GM12878 (cell line): ENCODE measurements around the gene HIPK4. TPM values are rescaled to one million over a fixed set of nuclear protein-coding genes. Genes with fewer than 3 reads are reported as not detected.

Experiments used
- ATAC-seq: fragments of 200-7000 bp; cut with Tn5 transposase; 3 replicates; pipeline ENCODE4 v1.9.1; 2020; ENCODE audit warnings: mild to moderate bottlenecking, moderate library complexity
- BruUV-seq: library from RNA; stranded (reverse); fragments of 400-500 nt; replicated peaks from 2 replicates; lab custom pipeline; 2021; lab: Mats Ljungman, UMichigan
- CTCF ChIA-PET: fragments of 300-600 bp; sonication (Branson Sonifier 250); formaldehyde crosslinking; extraction: SDS; loops from one replicate; lab custom pipeline; 2021; ENCODE audit warnings: inconsistent platforms; lab: Yijun Ruan, JAX
- POLR2A ChIA-PET: fragments of 350-600 bp; formaldehyde crosslinking; extraction: SDS; loops from one replicate; lab custom pipeline; 2021; ENCODE audit warnings: inconsistent platforms; lab: Charles Lee
- RAD21 ChIA-PET: fragments of 300-600 bp; sonication (Branson Sonifier 250); formaldehyde crosslinking; loops from one replicate; lab custom pipeline; 2023; ENCODE audit warnings: antibody characterized with exemption; ENCODE audit not compliant: unreplicated experiment; lab: Charles Lee
- SMC1A ChIA-PET: fragments of 300-600 bp; sonication (Branson Sonifier 250); formaldehyde crosslinking; loops from one replicate; lab custom pipeline; 2023; ENCODE audit not compliant: unreplicated experiment, uncharacterized antibody; lab: Charles Lee
- DNase-seq: peaks from one replicate; pipeline ENCODE4 v3.0.0-alpha.2; 2011; ENCODE audit warnings: low read depth, low spot score
- FAIRE-seq: peaks from 3 replicates; lab custom pipeline; 2011; peaks lifted over from hg19 to GRCh38; lab: Jason Lieb, UNC
- H2AFZ ChIP-seq: 2 replicates; pipeline ENCODE4 v1.6.0; 2011; ENCODE audit warnings: low read depth, low read length, control low read depth; ENCODE audit not compliant: control insufficient read depth
- H3K27ac ChIP-seq: 2 replicates; pipeline ENCODE4 v1.5.1; 2011; ENCODE audit warnings: control low read depth; ENCODE audit not compliant: control insufficient read depth, insufficient read depth
- H3K27me3 ChIP-seq, 2 experiments: replicated peaks in 1 of 2; 2 replicates each; pipeline versions ENCODE4 v1.6.0 to v1.6.1; 2011; ENCODE audit warnings: low read length in 1 of 2; ENCODE audit not compliant: control insufficient read depth in 2 of 2, insufficient read depth in 2 of 2
- H3K36me3 ChIP-seq, 2 experiments: 2 replicates each; pipeline ENCODE4 v1.5.1; 2011; ENCODE audit warnings: low read length in 1 of 2; ENCODE audit not compliant: control insufficient read depth in 2 of 2, insufficient read depth in 2 of 2
- H3K4me1 ChIP-seq: 2 replicates; pipeline ENCODE4 v1.6.1; 2011; ENCODE audit warnings: mild to moderate bottlenecking, low read length, moderate library complexity, mixed read lengths; ENCODE audit not compliant: control insufficient read depth, insufficient read depth
- H3K4me2 ChIP-seq: 2 replicates; pipeline ENCODE4 v1.6.0; 2011; ENCODE audit warnings: control low read depth; ENCODE audit not compliant: control insufficient read depth, insufficient read depth
- H3K4me3 ChIP-seq: fragments of 200-600 bp; sonication (generic); 2 replicates; pipeline ENCODE4 v1.5.1; 2016
- H3K79me2 ChIP-seq: 2 replicates; pipeline ENCODE4 v1.6.0; 2011; ENCODE audit warnings: low read length; ENCODE audit not compliant: control insufficient read depth, insufficient read depth
- H3K9ac ChIP-seq: 2 replicates; pipeline ENCODE4 v1.8.0; 2011; ENCODE audit warnings: low read length, control low read depth, mixed read lengths; ENCODE audit not compliant: control insufficient read depth, insufficient read depth
- H3K9me3 ChIP-seq: replicated peaks from 3 replicates; pipeline ENCODE4 v1.5.1; 2011; ENCODE audit warnings: mild to moderate bottlenecking, low read length; ENCODE audit not compliant: control insufficient read depth, insufficient read depth
- H4K20me1 ChIP-seq: 2 replicates; pipeline ENCODE4 v1.6.0; 2011; ENCODE audit not compliant: control insufficient read depth, insufficient read depth
- BACH1 ChIP-seq: fragments of 450-650 bp; IDR thresholded peaks from 2 replicates; pipeline ENCODE4 v1.6.1; 2017; ENCODE audit warnings: mild to moderate bottlenecking, borderline replicate concordance
- BMI1 ChIP-seq: fragments of 450-650 bp; IDR thresholded peaks from 2 replicates; pipeline ENCODE4 v1.6.1; 2016; ENCODE audit warnings: mild to moderate bottlenecking, moderate library complexity, borderline replicate concordance
- EGR1 ChIP-seq, 2 experiments: IDR thresholded peaks; 1 replicate in 1 of 2; 2 replicates in 1 of 2; pipeline ENCODE4 v1.6.1; 2011 to 2012; ENCODE audit warnings: low read depth in 2 of 2, low read length in 2 of 2, borderline replicate concordance in 1 of 2, mild to moderate bottlenecking in 1 of 2, moderate library complexity in 1 of 2
- ETV6 ChIP-seq, 2 experiments: fragments of 450-650 bp in 1 of 2; IDR thresholded peaks in 1 of 2; conservative IDR thresholded peaks in 1 of 2; 2 replicates each; pipeline ENCODE4 v1.6.1; 2014; ENCODE audit warnings: antibody characterized with exemption in 1 of 2, borderline replicate concordance in 1 of 2, low read depth in 1 of 2, mild to moderate bottlenecking in 1 of 2, moderate library complexity in 1 of 2
- MXI1 ChIP-seq: fragments of 150-350 bp; IDR thresholded peaks from 2 replicates; pipeline ENCODE4 v1.6.1; 2011; ENCODE audit warnings: low read depth, mild to moderate bottlenecking, inconsistent platforms, low read length, improper control_type of control experiment
- NR2C1 ChIP-seq: fragments of 450-650 bp; IDR thresholded peaks from 2 replicates; pipeline ENCODE4 v1.6.1; 2017; ENCODE audit warnings: antibody characterized with exemption, mild to moderate bottlenecking, moderate library complexity
- NR2F1 ChIP-seq: fragments of 450-650 bp; conservative IDR thresholded peaks from 2 replicates; pipeline ENCODE4 v1.6.1; 2017; ENCODE audit warnings: mild to moderate bottlenecking
- RCOR1 ChIP-seq: conservative IDR thresholded peaks from 2 replicates; pipeline ENCODE4 v1.6.1; 2012; ENCODE audit warnings: low read depth, low read length, improper control_type of control experiment
- SMAD1 ChIP-seq: fragments of 450-650 bp; IDR thresholded peaks from 2 replicates; pipeline ENCODE4 v1.6.1; 2018; ENCODE audit warnings: mild to moderate bottlenecking, low read depth; ENCODE audit not compliant: partially characterized antibody
- USF2 ChIP-seq: IDR thresholded peaks from 2 replicates; pipeline ENCODE4 v1.6.1; 2011; ENCODE audit warnings: low read depth, low read length, improper control_type of control experiment, borderline replicate concordance
- WRNIP1 ChIP-seq: IDR thresholded peaks from 2 replicates; pipeline ENCODE4 v1.6.1; 2011; ENCODE audit warnings: low read depth, low read length, improper control_type of control experiment, borderline replicate concordance
- WGBS: methylation state at CpG from one replicate; pipeline ENCODE4 v1.1.6; 2016; ENCODE audit warnings: low lambda C conversion rate; ENCODE audit not compliant: insufficient replicate concordance, insufficient coverage; ENCODE audit errors: missing lambda C conversion rate; 5-methylcytosine and 5-hydroxymethylcytosine counted together
- in situ Hi-C: fragments of 300-500 bp; cut with MboI; formaldehyde crosslinking; loops from 9 replicates; pipeline ENCODE4 v1.14.3; 2018; ENCODE audit warnings: mixed read lengths
- intact Hi-C: fragments of 100-400 bp; cut with micrococcal nuclease; formaldehyde crosslinking; loops from one replicate; pipeline ENCODE4 v1.14.2; 2022; ENCODE audit not compliant: unreplicated experiment
- polyA plus RNA-seq, 11 experiments: library from polyadenylated mRNA; depleted of rRNA in 4 of 11; unstranded in 6 of 11; stranded (reverse) in 5 of 11; fragments of >200 nt; fragmentation: Nextera tagmentation in 4 of 11; fragmentation: Illumina TruSeq in 1 of 11; extraction: Ambion mirVana in 4 of 11; extraction: Trizol in 1 of 11; gene quantifications; 1 replicate in 1 of 11; 2 replicates in 10 of 11; pipeline versions ENCODE4 v1.2.1 to v1.2.3, GENCODE V29; 2011 to 2016; ENCODE audit warnings: inconsistent platforms in 2 of 11, missing spikeins in 2 of 11, low read depth in 1 of 11
- total RNA-seq, 4 experiments: library from RNA; depleted of rRNA in 3 of 4; stranded (reverse); fragments of >200 nt in 3 of 4; fragmentation: Illumina TruSeq in 1 of 4; extraction: Trizol in 1 of 4; gene quantifications; 2 replicates each; pipeline versions ENCODE4 v1.2.1 to v1.2.3, GENCODE V29; 2013 to 2021
- TF ChIP-seq, protein P1 (sequence below): fragments of 450-650 bp; IDR thresholded peaks from 2 replicates; pipeline ENCODE4 v1.6.1; 2017; ENCODE audit warnings: antibody characterized with exemption, mild to moderate bottlenecking, moderate library complexity

The HIPK4 gene
- total and polyA plus RNA-seq, 10 of the 15 experiments (the other 5 are each of a cell fraction or from before 2014, with no cell fraction given): 0.07 to 0.13 (median 0.08) TPM; not detected in 7

DNA sequence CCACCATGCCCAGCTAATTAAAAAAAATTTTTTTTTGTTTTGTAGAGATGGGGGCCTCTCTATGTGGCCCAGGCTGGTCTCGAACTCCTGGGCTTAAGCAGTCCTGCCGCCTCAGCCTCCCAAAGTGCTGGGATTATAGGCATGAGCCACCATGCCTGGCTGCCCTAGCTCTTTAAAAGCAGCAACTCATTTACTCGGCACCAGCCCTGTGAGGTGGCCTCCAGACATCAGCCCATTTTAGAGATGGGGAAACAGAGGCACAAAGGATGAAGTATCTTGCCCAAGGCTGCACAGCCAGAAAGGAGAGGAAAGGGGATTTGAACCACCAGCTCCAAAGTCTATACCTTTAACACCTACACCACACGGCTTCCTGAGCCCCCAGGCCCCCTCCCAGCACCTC lies 22.9 kb upstream of the HIPK4 start:
- POLR2A ChIA-PET: interaction anchor here (0.7 to 1.0 kb wide), 3 partner anchors 9 to 191 kb away, joined by 3 to 4 read pairs (median 3); no protein-coding TSS in a partner anchor
- RAD21 ChIA-PET: interaction anchor here (0.6 to 3.2 kb wide), 4 partner anchors 8 to 107 kb away, joined by 3 to 12 read pairs (median 3); no protein-coding TSS in a partner anchor
- WGBS: 79% methylated on average over 4 of the region's 4 CpGs
- Histone ChIP-seq H4K20me1 (no peaks in the 10 kb centered on the region), H3K36me3 (no peaks in the 10 kb centered on the region), H3K9me3 (no peaks in the 10 kb centered on the region), H3K4me1 (peaks cover 56% of the 10 kb centered on the region), H2AFZ (no peak overlapping the region), H3K27ac (no peak overlapping the region), H3K4me2 (no peak overlapping the region), H3K79me2 (no peaks in the 10 kb centered on the region), H3K4me3 (no peak overlapping the region), H3K9ac (no peak overlapping the region), H3K27me3 (no peaks in the 10 kb centered on the region)
- intact Hi-C loops: no loop called here
- no TSS peak for BruUV-seq
- FAIRE-seq: no peak
- CTCF ChIA-PET: interaction anchor here (0.8 to 4.5 kb wide), 6 partner anchors 8 to 109 kb away, joined by 3 to 43 read pairs (median 4); no protein-coding TSS in a partner anchor
- ATAC-seq: no peak
- in situ Hi-C loops: no loop called here
- TF ChIP-seq BMI1 (no peak), MXI1 (no peak)
- no peak for DNase-seq
- SMC1A ChIA-PET: interaction anchor here (0.6 to 0.7 kb wide), 2 partner anchors 25 to 248 kb away, joined by 3 read pairs; no protein-coding TSS in a partner anchor

DNA sequence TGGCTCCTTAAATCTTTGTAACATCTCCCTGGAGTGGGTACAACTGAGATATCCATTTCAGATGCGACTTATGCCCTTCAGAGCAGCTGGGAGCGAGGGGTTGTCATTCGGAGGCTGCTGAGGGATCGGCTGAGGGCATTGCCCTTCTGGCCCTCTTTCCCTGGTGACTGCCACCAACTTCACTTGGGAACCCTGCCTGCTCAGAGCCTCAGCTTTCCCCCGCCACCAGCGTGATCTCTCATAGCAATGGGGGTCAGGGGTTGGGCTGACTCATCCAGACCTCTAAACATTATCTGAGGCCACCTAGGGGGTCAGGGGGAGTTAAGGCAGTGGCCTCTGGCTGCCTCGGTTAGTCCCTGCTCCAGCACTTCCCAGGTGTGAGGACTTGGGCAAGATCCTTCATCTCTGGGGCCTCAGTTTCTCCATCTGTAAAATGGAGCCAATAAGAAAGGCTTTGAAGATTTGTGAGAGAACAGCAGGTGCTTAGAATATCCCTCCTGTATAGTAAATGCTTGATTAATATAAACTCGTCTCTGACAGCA lies 22.0 kb upstream of the HIPK4 start:
- ChIA-PET RAD21 (interaction anchor here (0.6 to 3.2 kb wide), 5 partner anchors 9 to 108 kb away, joined by 3 to 12 read pairs (median 3); no protein-coding TSS in a partner anchor), POLR2A (interaction anchor here (0.8 to 1.3 kb wide), 3 partner anchors 9 to 13 kb away, joined by 3 to 4 read pairs (median 3); no protein-coding TSS in a partner anchor), SMC1A (interaction anchor here (0.6 to 2.0 kb wide), 3 partner anchors 8 to 247 kb away, joined by 3 to 9 read pairs (median 3); no protein-coding TSS in a partner anchor), CTCF (interaction anchor here (0.8 to 4.5 kb wide), 7 partner anchors 8 to 108 kb away, joined by 3 to 43 read pairs (median 3); no protein-coding TSS in a partner anchor)
- intact Hi-C loops (no loop called here), in situ Hi-C loops (no loop called here)
- no TSS peak for BruUV-seq
- Histone ChIP-seq H3K9me3 (no peaks in the 10 kb centered on the region), H3K4me2 (no peak overlapping the region), H3K36me3 (no peaks in the 10 kb centered on the region), H3K9ac (no peak overlapping the region), H3K4me3 (no peak overlapping the region), H3K79me2 (no peaks in the 10 kb centered on the region), H3K4me1 (peaks cover 49% of the 10 kb centered on the region), H2AFZ (no peak overlapping the region), H3K27me3 (no peaks in the 10 kb centered on the region), H3K27ac (no peak overlapping the region), H4K20me1 (no peaks in the 10 kb centered on the region)
- ATAC-seq: no peak
- no peak for FAIRE-seq
- DNase-seq: no peak
- 85% methylated on average over 8 of the region's 8 CpGs for WGBS
- no peak for TF ChIP-seq USF2
- no peak for TF ChIP-seq BACH1
- TF ChIP-seq EGR1 (IDR thresholded peaks at IDR 0.05; ENCODE audit: borderline replicate concordance in 1 of 2, low read depth in 2 of 2, low read length in 2 of 2): no peak
- TF ChIP-seq NR2C1: no peak
- TF ChIP-seq RCOR1: no peak
- no peak for TF ChIP-seq SMAD1
- no peak for TF ChIP-seq WRNIP1
- TF ChIP-seq, protein P1, sequence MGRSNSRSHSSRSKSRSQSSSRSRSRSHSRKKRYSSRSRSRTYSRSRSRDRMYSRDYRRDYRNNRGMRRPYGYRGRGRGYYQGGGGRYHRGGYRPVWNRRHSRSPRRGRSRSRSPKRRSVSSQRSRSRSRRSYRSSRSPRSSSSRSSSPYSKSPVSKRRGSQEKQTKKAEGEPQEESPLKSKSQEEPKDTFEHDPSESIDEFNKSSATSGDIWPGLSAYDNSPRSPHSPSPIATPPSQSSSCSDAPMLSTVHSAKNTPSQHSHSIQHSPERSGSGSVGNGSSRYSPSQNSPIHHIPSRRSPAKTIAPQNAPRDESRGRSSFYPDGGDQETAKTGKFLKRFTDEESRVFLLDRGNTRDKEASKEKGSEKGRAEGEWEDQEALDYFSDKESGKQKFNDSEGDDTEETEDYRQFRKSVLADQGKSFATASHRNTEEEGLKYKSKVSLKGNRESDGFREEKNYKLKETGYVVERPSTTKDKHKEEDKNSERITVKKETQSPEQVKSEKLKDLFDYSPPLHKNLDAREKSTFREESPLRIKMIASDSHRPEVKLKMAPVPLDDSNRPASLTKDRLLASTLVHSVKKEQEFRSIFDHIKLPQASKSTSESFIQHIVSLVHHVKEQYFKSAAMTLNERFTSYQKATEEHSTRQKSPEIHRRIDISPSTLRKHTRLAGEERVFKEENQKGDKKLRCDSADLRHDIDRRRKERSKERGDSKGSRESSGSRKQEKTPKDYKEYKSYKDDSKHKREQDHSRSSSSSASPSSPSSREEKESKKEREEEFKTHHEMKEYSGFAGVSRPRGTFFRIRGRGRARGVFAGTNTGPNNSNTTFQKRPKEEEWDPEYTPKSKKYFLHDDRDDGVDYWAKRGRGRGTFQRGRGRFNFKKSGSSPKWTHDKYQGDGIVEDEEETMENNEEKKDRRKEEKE: no peak
- TF ChIP-seq NR2F1: no peak
- no peak for TF ChIP-seq ETV6 (conservative IDR thresholded peaks at IDR 0.05 in 1 of 2, IDR thresholded peaks at IDR 0.05 in 1 of 2; ENCODE audit: borderline replicate concordance in 1 of 2, low read depth in 1 of 2)
